Sigmoid colon (tissue), 7 donors: ENCODE measurements around the gene CT45A5. TPM values are rescaled to one million over a fixed set of nuclear protein-coding genes. Genes with fewer than 3 reads are reported as not detected.
"Not testable (repeated sequence)": the region's sequence is repeated elsewhere in the genome, so short reads cannot be mapped to it uniquely, and the experiment has no call there.

ENCODE experiments used
- DNase-seq: peaks from one replicate; pipeline ENCODE4 v3.0.0-alpha.2; 2019
- H3K27ac ChIP-seq, 4 donors: fragments of 200-600 bp; sonication (generic); one replicate each; pipeline ENCODE4 v1.5.1; 2016 to 2019; ENCODE audit warnings: mild to moderate bottlenecking in 1 of 4
- H3K27me3 ChIP-seq, 3 donors: fragments of 200-600 bp; sonication (generic); one replicate each; pipeline ENCODE4 v1.5.1; 2019; ENCODE audit warnings: mild to moderate bottlenecking in 1 of 3
- H3K36me3 ChIP-seq, 4 donors: fragments of 200-600 bp; sonication (generic); one replicate each; pipeline ENCODE4 v1.5.1; 2016 to 2019
- H3K4me1 ChIP-seq, 4 donors: fragments of 200-600 bp; sonication (generic); one replicate each; pipeline ENCODE4 v1.5.1; 2017 to 2019
- H3K4me3 ChIP-seq, 4 donors: fragments of 200-600 bp; sonication (generic); one replicate each; pipeline ENCODE4 v1.5.1; 2017 to 2019; ENCODE audit warnings: mild to moderate bottlenecking in 2 of 4, moderate library complexity in 1 of 4
- H3K9me3 ChIP-seq, 4 donors: fragments of 200-600 bp in 3 of 4; sonication (generic) in 3 of 4; one replicate each; pipeline versions ENCODE4 v1.5.1 to v1.6.1; 2013 to 2019
- EP300 ChIP-seq, 4 donors: sonication (generic); formaldehyde crosslinking; IDR thresholded peaks; one replicate each; pipeline ENCODE4 v1.6.1; 2017; ENCODE audit warnings: antibody characterized with exemption in 4 of 4
- POLR2A ChIP-seq, 2 donors: fragments of 450-650 bp; IDR thresholded peaks; one replicate each; pipeline ENCODE4 v1.6.1; 2016; ENCODE audit warnings: antibody characterized with exemption in 2 of 2, mild to moderate bottlenecking in 2 of 2, moderate library complexity in 2 of 2
- POLR2AphosphoS5 ChIP-seq, 4 donors: sonication (generic); formaldehyde crosslinking; IDR thresholded peaks; one replicate each; pipeline ENCODE4 v1.6.1; 2017; ENCODE audit warnings: antibody characterized with exemption in 4 of 4
- WGBS, 2 donors: extraction: QIAGEN DNeasy Blood & Tissue Kit; methylation state at CpG; one replicate each; pipeline ENCODE4 v1.1.7; 2013; 5-methylcytosine and 5-hydroxymethylcytosine counted together
- intact Hi-C: fragments of 100-400 bp; cut with DNase I; formaldehyde crosslinking; loops from one replicate; pipeline ENCODE4 v1.15.1; 2023
- polyA plus RNA-seq, 3 donors: library from polyadenylated mRNA; stranded (reverse); fragments of 200-250 nt; gene quantifications; one replicate each; pipeline ENCODE4 v1.2.3, GENCODE V29; 2013
- total RNA-seq, 4 donors: library from RNA; depleted of rRNA; stranded (reverse); fragments of >200 nt; gene quantifications; one replicate each; pipeline ENCODE4 v1.1.0, GENCODE V29; 2016
- TF ChIP-seq, protein P1 (sequence below), 4 experiments: fragments of 450-650 bp in 3 of 4; fragments of 200-600 bp in 1 of 4; IDR thresholded peaks; one replicate each; pipeline ENCODE4 v1.5.1; 2016 to 2019; ENCODE audit warnings: antibody characterized with exemption in 4 of 4, mild to moderate bottlenecking in 3 of 4, moderate library complexity in 2 of 4
- donor health status: healthy with polysubstance abuse.
- donor health status: Bipolar disorder and iron deficiency.
- donor health status: healthy.

The CT45A5 gene
- total and polyA plus RNA-seq, 7 donors, result not detected

DNA sequence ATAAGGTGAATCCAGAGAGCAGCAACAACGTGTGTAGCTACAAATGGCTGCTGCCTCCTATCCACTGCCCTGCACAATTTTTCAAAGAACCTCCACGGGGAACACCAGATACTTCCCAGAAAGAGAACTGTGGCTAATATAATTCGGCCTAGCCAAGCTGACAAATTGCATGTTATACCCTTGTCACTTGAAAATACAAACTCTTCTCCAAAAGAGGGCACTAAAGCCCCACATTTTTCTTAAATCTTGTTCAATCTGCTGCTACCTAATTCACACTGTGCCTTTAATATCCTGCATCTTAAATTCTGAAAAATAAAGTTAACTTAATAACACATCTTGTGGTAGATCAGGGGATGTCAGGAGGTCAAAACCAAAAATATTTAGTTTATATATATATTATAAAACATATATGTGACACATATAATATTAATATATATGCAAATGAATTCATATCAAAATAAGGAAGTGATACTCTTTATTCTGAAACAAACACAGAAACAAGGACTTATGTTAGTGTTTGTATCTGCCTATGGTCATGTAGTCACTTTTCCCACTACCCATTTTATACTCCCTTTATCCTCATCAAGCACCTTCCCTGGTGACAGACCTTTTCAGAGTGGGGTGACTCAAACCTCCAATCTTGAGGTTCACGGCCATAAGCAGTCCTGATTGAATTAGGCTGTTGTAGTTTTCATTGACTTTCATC lies 47.8 kb downstream of the CT45A5 start:
- Histone ChIP-seq H3K4me1 (no peaks in the 10 kb centered on the region), H3K4me3 (no peak overlapping the region), H3K9me3 (no peaks in the 10 kb centered on the region), H3K36me3 (no peaks in the 10 kb centered on the region), H3K27ac (no peak overlapping the region), H3K27me3 (no peaks in the 10 kb centered on the region)
- intact Hi-C loops, result no loop called here
- 38 to 53% methylated on average over 4 of the region's 4 CpGs for WGBS, 2 donors
- no peak for DNase-seq
- TF ChIP-seq EP300 (IDR thresholded peaks at IDR 0.05) (no peak), POLR2AphosphoS5 (IDR thresholded peaks at IDR 0.05) (no peak), POLR2A (IDR thresholded peaks at IDR 0.05) (no peak)
- TF ChIP-seq, protein P1, sequence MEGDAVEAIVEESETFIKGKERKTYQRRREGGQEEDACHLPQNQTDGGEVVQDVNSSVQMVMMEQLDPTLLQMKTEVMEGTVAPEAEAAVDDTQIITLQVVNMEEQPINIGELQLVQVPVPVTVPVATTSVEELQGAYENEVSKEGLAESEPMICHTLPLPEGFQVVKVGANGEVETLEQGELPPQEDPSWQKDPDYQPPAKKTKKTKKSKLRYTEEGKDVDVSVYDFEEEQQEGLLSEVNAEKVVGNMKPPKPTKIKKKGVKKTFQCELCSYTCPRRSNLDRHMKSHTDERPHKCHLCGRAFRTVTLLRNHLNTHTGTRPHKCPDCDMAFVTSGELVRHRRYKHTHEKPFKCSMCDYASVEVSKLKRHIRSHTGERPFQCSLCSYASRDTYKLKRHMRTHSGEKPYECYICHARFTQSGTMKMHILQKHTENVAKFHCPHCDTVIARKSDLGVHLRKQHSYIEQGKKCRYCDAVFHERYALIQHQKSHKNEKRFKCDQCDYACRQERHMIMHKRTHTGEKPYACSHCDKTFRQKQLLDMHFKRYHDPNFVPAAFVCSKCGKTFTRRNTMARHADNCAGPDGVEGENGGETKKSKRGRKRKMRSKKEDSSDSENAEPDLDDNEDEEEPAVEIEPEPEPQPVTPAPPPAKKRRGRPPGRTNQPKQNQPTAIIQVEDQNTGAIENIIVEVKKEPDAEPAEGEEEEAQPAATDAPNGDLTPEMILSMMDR (IDR thresholded peaks at IDR 0.05), result no peak

DNA sequence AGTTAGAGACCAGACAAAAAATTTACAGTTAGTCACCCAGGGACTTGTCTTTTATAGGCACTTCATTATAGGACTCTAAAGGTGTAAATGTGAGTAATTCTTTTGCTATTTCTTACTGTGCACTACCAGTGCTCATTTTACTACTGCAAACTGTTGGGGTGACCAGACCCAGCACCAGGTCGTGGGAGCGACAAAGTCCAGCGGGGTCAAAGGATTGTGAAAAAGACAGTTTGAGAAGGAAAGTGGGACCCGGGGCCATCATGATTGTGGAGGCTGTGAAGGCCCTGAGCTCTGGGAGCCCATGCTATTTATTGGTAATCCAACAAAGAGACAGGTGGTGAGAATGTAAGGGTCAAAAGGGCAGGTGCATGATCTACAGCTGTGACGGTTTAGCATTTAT lies 50.6 kb downstream of the CT45A5 start:
- DNase-seq, H3K36me3 ChIP-seq, H3K4me1 ChIP-seq, H3K9me3 ChIP-seq, intact Hi-C loops, H3K27me3 ChIP-seq, H3K4me3 ChIP-seq, H3K27ac ChIP-seq: not testable (repeated sequence)
- WGBS, 2 donors, result 60 to 74% methylated on average over 5 of the region's 5 CpGs

Other genes with a start within 250 kb of the CT45A5 start
- gene CT45A1, start 71.9 kb downstream of the CT45A5 start, total RNA-seq, result not detected
- not detected for gene CT45A1, start 71.9 kb downstream of the CT45A5 start, polyA plus RNA-seq
- gene CT45A3, start 17.3 kb downstream of the CT45A5 start, total RNA-seq, result not detected
- gene CT45A3, start 17.3 kb downstream of the CT45A5 start, polyA plus RNA-seq, result not detected
- gene CT45A6, start 17.3 kb upstream of the CT45A5 start, total RNA-seq, result not detected
- not detected for gene CT45A6, start 17.3 kb upstream of the CT45A5 start, polyA plus RNA-seq
- not detected for gene CT45A2, start 34.5 kb upstream of the CT45A5 start, total RNA-seq
- not detected for gene CT45A2, start 34.5 kb upstream of the CT45A5 start, polyA plus RNA-seq
- not detected for gene CT45A7, start 51.8 kb upstream of the CT45A5 start, total RNA-seq
- gene CT45A7, start 51.8 kb upstream of the CT45A5 start, polyA plus RNA-seq, result not detected
- gene CT45A8, start 69.0 kb upstream of the CT45A5 start, total RNA-seq, result not detected
- not detected for gene CT45A8, start 69.0 kb upstream of the CT45A5 start, polyA plus RNA-seq
- not detected for gene CT45A9, start 86.3 kb upstream of the CT45A5 start, total RNA-seq
- not detected for gene CT45A9, start 86.3 kb upstream of the CT45A5 start, polyA plus RNA-seq
- gene CT45A10, start 107.9 kb upstream of the CT45A5 start, total RNA-seq, result not detected
- not detected for gene CT45A10, start 107.9 kb upstream of the CT45A5 start, polyA plus RNA-seq
- not detected for gene SAGE1, start 108.2 kb upstream of the CT45A5 start, total RNA-seq
- gene SAGE1, start 108.2 kb upstream of the CT45A5 start, polyA plus RNA-seq, result not detected
- gene MMGT1, start 188.5 kb upstream of the CT45A5 start, total RNA-seq, result 10 to 100 TPM; 27.7 to 35.1 (median 32.5) TPM
- gene MMGT1, start 188.5 kb upstream of the CT45A5 start, polyA plus RNA-seq, result 10 to 100 TPM in 1 of 3 donors, 1 to 10 TPM in 2; 5.1 to 13.6 (median 6.0) TPM
- gene SLC9A6, start 199.9 kb upstream of the CT45A5 start, total RNA-seq, result 10 to 100 TPM; 12.5 to 16.9 (median 14.4) TPM
- gene SLC9A6, start 199.9 kb upstream of the CT45A5 start, polyA plus RNA-seq, result 1 to 10 TPM; 1.8 to 8.2 (median 3.2) TPM